BJ (cell line): Measurements from ENCODE around the gene PLD5. TPM values are rescaled to one million over a fixed set of nuclear protein-coding genes. Genes with fewer than 3 reads are reported as not detected.
"Not testable (repeated sequence)": the region's sequence is repeated elsewhere in the genome, so short reads cannot be mapped to it uniquely, and the experiment has no call there.

Experiments
- CTCF ChIA-PET: fragments of 350-600 bp; formaldehyde crosslinking; extraction: SDS; loops from one replicate; lab custom pipeline; 2021; ENCODE audit warnings: antibody characterized with exemption, inconsistent platforms; lab: Yijun Ruan, JAX
- POLR2A ChIA-PET: fragments of 300-600 bp; sonication (Branson Sonifier 250); formaldehyde crosslinking; extraction: SDS; loops from one replicate; lab custom pipeline; 2021; ENCODE audit warnings: antibody characterized with exemption; lab: Charles Lee
- DNase-seq: peaks from one replicate; pipeline ENCODE4 v3.0.0-alpha.2; 2011; ENCODE audit warnings: low read depth
- H3K27me3 ChIP-seq: 2 replicates; pipeline ENCODE4 v1.6.0; 2011; ENCODE audit warnings: low read length; ENCODE audit not compliant: control insufficient read depth, insufficient read depth
- H3K36me3 ChIP-seq: 2 replicates; pipeline ENCODE4 v1.5.1; 2011; ENCODE audit warnings: low read length; ENCODE audit not compliant: control insufficient read depth, insufficient read depth
- H3K4me3 ChIP-seq: 2 replicates; pipeline ENCODE4 v1.5.1; 2011; ENCODE audit warnings: low read depth, mild to moderate bottlenecking, control low read depth, low read length
- CTCF ChIP-seq: IDR thresholded peaks from 2 replicates; pipeline ENCODE4 v1.5.1; 2011; ENCODE audit warnings: low read depth, mild to moderate bottlenecking, control low read depth, inconsistent platforms, low read length, moderate library complexity; ENCODE audit not compliant: insufficient read depth
- polyA plus RNA-seq: library from polyadenylated mRNA; depleted of rRNA; stranded (reverse); fragments of >200 nt; gene quantifications from 2 replicates; pipeline ENCODE4 v1.2.3, GENCODE V29; 2011

PLD5 gene
- polyA plus RNA-seq, 1 experiment, result not detected

- CTCF ChIA-PET, result no interaction called here
- POLR2A ChIA-PET, result no interaction called here
- no peak for DNase-seq
- Histone ChIP-seq H3K4me3 (no peak overlapping the region), H3K36me3 (no peaks in the 10 kb centered on the region), H3K27me3 (no peaks in the 10 kb centered on the region)
- no peak for TF ChIP-seq CTCF
Measured at GRCh38 chr1:242187171-242187570, 337.3 kb downstream of the PLD5 start.

GRCh38 chr1:242185731-242186130 is 338.8 kb downstream of the PLD5 start:
- no peak for TF ChIP-seq CTCF
- H3K36me3 ChIP-seq, result no peaks in the 10 kb centered on the region
- CTCF ChIA-PET, result no interaction called here
- POLR2A ChIA-PET, result no interaction called here
- no peak overlapping the region for H3K4me3 ChIP-seq
- no peaks in the 10 kb centered on the region for H3K27me3 ChIP-seq
- DNase-seq, result no peak

GRCh38 chr1:242184955-242185354 is 339.5 kb downstream of the PLD5 start:
- TF ChIP-seq CTCF, result no peak
- DNase-seq, result no peak
- ChIA-PET POLR2A (no interaction called here), CTCF (no interaction called here)
- Histone ChIP-seq H3K27me3 (no peaks in the 10 kb centered on the region), H3K4me3 (no peak overlapping the region), H3K36me3 (no peaks in the 10 kb centered on the region)

- POLR2A ChIA-PET, H3K4me3 ChIP-seq, DNase-seq, H3K36me3 ChIP-seq, H3K27me3 ChIP-seq, CTCF ChIA-PET: not testable (repeated sequence)
Measured at GRCh38 chr1:242179767-242180166, 344.7 kb downstream of the PLD5 start.

GRCh38 chr1:242178924-242179708 is 345.4 kb downstream of the PLD5 start:
- no peak for TF ChIP-seq CTCF
- Histone ChIP-seq H3K27me3 (no peaks in the 10 kb centered on the region), H3K4me3 (no peak overlapping the region), H3K36me3 (no peaks in the 10 kb centered on the region)
- no peak for DNase-seq
- POLR2A ChIA-PET, result no interaction called here
- CTCF ChIA-PET, result no interaction called here

- TF ChIP-seq CTCF, result no peak
- DNase-seq, result no peak
- ChIA-PET CTCF (no interaction called here), POLR2A (no interaction called here)
- Histone ChIP-seq H3K36me3 (no peaks in the 10 kb centered on the region), H3K27me3 (no peaks in the 10 kb centered on the region), H3K4me3 (no peak overlapping the region)
Measured at GRCh38 chr1:242178436-242178835, 346.1 kb downstream of the PLD5 start.
